ENCODE results near the gene WFIKKN1. TPM values are rescaled to one million over a fixed set of nuclear protein-coding genes. Genes with fewer than 3 reads are reported as not detected.
A peak's percentile ranks its signal among the peaks of the same experiment; 100 is the strongest.

WFIKKN1 gene
- total and polyA plus RNA-seq, 2 of the 13 experiments (the other 11 are each of a cell fraction or from before 2014, with no cell fraction given) = 1.7 to 4.9 TPM

DNA sequence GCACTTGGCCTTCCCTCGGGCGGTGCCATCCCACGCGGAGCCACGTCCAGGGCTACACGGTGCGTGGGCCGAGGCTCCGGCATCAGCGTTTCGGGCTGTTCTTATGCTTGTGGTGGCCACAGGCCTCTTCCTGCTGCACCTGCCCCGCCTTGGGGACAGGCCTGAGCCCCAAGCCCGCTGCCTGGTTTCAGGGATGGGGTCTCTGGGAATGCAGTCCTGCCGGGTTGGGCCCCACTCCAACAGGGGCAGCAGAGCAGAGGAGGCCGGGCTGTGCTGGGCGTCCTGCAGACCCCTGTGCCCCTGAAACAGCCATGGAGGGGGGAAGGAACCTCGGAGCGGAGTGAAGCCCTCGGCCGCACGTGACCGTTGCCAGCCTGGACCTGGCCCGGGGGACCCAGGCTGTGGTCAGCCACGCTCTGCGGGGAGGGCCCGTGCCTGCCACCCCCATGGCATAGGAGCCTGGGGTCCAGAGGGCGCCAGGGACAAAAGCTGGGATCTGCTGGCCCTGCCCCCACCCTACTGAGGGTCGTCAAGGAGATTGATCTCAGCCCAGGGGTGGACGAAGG is 453 bp upstream of the WFIKKN1 start (continued):
- TF ChIP-seq ZBTB40 (IDR thresholded peaks at IDR 0.05) = no peak
- no peak for TF ChIP-seq ZBTB40 (CRISPR knock-in tag; IDR thresholded peaks at IDR 0.05)
- peak; percentile 87 for TF ChIP-seq ZFP90 (CRISPR knock-in tag; IDR thresholded peaks at IDR 0.05; ENCODE audit: borderline replicate concordance)
- no peak for TF ChIP-seq GLI4 (CRISPR knock-in tag; IDR thresholded peaks at IDR 0.05; ENCODE audit: borderline replicate concordance)
- TF ChIP-seq, protein P1, sequence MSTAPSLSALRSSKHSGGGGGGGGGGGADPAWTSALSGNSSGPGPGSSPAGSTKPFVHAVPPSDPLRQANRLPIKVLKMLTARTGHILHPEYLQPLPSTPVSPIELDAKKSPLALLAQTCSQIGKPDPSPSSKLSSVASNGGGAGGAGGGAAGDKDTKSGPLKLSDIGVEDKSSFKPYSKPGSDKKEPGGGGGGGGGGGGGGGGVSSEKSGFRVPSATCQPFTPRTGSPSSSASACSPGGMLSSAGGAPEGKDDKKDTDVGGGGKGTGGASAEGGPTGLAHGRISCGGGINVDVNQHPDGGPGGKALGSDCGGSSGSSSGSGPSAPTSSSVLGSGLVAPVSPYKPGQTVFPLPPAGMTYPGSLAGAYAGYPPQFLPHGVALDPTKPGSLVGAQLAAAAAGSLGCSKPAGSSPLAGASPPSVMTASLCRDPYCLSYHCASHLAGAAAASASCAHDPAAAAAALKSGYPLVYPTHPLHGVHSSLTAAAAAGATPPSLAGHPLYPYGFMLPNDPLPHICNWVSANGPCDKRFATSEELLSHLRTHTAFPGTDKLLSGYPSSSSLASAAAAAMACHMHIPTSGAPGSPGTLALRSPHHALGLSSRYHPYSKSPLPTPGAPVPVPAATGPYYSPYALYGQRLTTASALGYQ (CRISPR knock-in tag; IDR thresholded peaks at IDR 0.05) = peak; percentile 73; the same call in 1 of the 2 replicates
- TF ChIP-seq, protein P2, sequence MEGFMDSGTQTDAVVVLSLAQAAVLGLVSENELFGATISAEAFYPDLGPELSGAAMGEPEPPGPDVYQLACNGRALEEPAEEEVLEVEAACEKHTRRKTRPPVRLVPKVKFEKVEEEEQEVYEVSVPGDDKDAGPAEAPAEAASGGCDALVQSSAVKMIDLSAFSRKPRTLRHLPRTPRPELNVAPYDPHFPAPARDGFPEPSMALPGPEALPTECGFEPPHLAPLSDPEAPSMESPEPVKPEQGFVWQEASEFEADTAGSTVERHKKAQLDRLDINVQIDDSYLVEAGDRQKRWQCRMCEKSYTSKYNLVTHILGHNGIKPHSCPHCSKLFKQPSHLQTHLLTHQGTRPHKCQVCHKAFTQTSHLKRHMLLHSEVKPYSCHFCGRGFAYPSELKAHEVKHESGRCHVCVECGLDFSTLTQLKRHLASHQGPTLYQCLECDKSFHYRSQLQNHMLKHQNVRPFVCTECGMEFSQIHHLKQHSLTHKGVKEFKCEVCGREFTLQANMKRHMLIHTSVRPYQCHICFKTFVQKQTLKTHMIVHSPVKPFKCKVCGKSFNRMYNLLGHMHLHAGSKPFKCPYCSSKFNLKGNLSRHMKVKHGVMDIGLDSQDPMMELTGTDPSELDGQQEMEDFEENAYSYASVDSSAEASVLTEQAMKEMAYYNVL (CRISPR knock-in tag; IDR thresholded peaks at IDR 0.05; ENCODE audit: borderline replicate concordance) = no peak
- peak; percentile 37; the same call in 1 of the 2 replicates for TF ChIP-seq ZNF333 (CRISPR knock-in tag; IDR thresholded peaks at IDR 0.05; ENCODE audit: borderline replicate concordance)
